Fibroblast of the aortic adventitia (primary cell): ENCODE data around the gene IRF5. TPM values are rescaled to one million over a fixed set of nuclear protein-coding genes. Genes with fewer than 3 reads are reported as not detected.

Experiments used
- DNase-seq: peaks from one replicate; pipeline ENCODE4 v3.0.0-alpha.2; 2010; ENCODE audit warnings: low read depth
- H3K4me3 ChIP-seq: 2 replicates; pipeline ENCODE4 v1.5.1; 2011; ENCODE audit warnings: low read depth, mild to moderate bottlenecking, control low read depth, low read length, moderate library complexity
- CTCF ChIP-seq: IDR thresholded peaks from 2 replicates; pipeline ENCODE4 v1.5.1; 2011; ENCODE audit warnings: mild to moderate bottlenecking, low read length, control low read depth, inconsistent platforms; ENCODE audit not compliant: insufficient read depth
- total RNA-seq: library from RNA; depleted of rRNA; stranded (reverse); fragments of >200 nt; gene quantifications from 2 replicates; pipeline ENCODE4 v1.2.3, GENCODE V29; 2012; ENCODE audit warnings: low replicate concordance

Gene IRF5
- total RNA-seq, 1 donor = not detected

DNA sequence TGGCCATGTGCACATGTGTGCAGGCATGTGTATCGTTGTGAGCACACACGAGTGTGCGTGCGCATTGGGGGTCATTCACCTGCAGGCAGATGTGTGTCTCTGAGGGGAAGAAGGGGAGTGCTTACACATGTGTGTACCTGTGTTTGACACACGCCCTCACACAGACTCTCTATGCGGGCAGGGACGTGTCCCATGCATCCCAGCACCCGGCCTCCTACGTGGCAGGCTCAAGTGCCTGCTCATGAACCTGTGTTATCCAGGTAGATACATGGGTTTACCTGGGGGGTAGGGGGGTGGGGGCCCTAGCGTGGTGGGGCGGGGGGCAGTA, 45.8 kb upstream of the IRF5 start:
- H3K4me3 ChIP-seq = no peak overlapping the region
- TF ChIP-seq CTCF = no peak
- DNase-seq = no peak

GRCh38 chr7:128892521-128893250, 45.0 kb upstream of the IRF5 start:
- no peak for DNase-seq
- H3K4me3 ChIP-seq = no peak overlapping the region
- no peak for TF ChIP-seq CTCF

DNA sequence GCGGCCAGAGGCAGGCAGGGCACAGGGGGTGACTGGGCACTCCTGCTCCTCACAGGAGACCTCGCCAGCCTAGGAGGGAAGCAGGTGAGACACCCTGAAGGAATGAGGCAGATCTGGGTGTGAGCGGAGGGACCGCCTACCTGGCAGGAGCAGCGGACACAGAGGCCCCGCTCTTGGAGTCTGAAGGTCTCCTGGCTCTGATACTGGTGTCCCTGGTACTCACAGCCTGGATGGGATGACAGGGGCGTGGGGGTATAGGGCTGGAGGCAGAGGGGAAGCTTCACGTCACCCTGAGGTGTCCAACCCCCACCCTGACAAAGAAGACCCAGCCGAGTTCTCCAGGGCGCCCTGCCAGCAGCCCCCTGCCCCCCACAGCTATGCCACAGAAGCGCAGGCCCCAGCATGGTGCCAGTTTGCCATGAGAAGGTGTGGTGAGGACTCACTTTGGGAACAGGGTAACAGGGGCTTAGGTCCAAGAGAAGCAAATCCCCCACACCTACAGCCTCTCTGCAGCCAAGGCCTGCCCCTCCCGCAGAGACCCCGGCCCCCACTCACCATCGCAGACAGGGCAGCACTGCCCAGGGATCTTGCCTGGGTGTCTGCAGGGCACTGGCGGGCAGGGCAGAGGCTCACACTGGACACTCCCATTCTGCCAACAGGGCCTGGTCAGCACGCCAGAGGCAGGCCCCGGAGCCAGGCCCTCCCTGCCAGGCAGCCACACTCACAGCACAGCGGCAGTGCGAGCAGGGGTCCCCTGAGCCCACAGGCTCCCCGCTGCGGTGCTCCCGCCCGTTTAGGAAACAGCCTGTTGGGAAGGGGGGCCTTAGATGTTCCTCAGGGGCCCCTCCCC, 44.3 kb upstream of the IRF5 start:
- DNase-seq = no peak
- no peak overlapping the region for H3K4me3 ChIP-seq
- no peak for TF ChIP-seq CTCF

DNA sequence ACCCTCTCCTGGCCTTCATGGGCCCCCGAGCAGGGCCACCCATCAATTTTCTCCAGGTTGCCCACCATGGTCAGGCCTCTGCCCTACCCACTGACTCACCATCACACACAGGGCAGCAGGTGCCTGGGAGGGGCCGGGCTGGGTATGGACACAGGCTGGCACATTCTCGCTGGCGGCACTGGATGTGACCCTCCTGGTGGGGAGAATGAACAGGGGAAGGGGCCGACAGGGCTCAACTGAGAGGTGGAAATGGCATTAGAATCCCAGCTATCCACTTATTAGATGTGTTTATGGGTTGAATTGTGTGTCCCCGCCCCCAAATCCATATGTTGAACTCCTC, 43.7 kb upstream of the IRF5 start:
- H3K4me3 ChIP-seq = no peak overlapping the region
- no peak for TF ChIP-seq CTCF
- no peak for DNase-seq

GRCh38 chr7:128895320-128895719, 42.4 kb upstream of the IRF5 start:
- no peak for TF ChIP-seq CTCF
- DNase-seq = no peak
- no peak overlapping the region for H3K4me3 ChIP-seq

DNA sequence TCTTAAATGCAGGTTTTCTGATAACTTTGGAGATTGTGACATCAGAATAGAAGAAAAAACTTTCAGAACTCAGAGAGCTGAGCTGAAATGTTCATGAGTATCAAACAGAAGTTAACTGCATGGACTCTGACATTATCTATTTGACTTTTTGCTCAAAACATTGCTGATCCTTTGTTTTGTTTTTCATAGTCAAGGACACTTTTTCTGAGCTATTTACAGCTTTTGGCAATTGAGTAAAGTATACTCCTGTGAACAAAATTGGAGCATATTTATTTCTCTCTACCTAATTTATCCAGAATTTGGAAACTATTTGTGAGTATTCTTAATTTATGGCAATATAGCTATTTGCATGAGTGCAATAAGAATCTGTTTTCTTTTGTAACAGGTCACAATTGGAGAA, 38.3 kb upstream of the IRF5 start:
- no peak for TF ChIP-seq CTCF
- DNase-seq = no peak

More for the DNA sequence above, 38.3 kb upstream of the IRF5 start:
- no peak overlapping the region for H3K4me3 ChIP-seq
